ENCODE measurements around the gene CGA.

DNA sequence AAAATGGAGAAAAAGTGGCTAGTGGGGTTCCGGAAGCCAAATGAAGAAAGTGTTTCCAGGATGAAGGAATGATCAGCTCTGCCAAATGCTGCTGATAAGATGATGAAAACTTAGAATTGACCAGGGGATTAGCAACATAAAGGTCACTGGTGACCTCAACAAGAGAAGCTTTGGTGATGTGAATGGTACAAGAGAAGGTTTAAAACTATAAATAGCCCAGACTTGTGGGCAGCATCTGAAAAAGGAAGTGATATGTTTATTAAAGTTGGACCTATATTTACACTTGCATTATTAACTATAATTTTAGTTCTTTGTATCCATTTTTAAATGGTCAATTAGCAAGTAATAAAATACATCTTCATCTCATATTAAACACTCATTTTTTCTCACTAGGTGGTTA is 45.1 kb downstream of the CGA start:
- TF ChIP-seq MAFK (IDR thresholded peaks at IDR 0.05; ENCODE audit: partially characterized antibody), result no peak
- TF ChIP-seq, protein P1, sequence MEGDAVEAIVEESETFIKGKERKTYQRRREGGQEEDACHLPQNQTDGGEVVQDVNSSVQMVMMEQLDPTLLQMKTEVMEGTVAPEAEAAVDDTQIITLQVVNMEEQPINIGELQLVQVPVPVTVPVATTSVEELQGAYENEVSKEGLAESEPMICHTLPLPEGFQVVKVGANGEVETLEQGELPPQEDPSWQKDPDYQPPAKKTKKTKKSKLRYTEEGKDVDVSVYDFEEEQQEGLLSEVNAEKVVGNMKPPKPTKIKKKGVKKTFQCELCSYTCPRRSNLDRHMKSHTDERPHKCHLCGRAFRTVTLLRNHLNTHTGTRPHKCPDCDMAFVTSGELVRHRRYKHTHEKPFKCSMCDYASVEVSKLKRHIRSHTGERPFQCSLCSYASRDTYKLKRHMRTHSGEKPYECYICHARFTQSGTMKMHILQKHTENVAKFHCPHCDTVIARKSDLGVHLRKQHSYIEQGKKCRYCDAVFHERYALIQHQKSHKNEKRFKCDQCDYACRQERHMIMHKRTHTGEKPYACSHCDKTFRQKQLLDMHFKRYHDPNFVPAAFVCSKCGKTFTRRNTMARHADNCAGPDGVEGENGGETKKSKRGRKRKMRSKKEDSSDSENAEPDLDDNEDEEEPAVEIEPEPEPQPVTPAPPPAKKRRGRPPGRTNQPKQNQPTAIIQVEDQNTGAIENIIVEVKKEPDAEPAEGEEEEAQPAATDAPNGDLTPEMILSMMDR (IDR thresholded peaks at IDR 0.05), result no peak
- no peak for TF ChIP-seq BHLHE40 (IDR thresholded peaks at IDR 0.05; ENCODE audit: low read depth, low read length)
- TF ChIP-seq RAD21 (conservative IDR thresholded peaks at IDR 0.05 in 1 of 2, IDR thresholded peaks at IDR 0.05 in 1 of 2), result no peak
- no peak for TF ChIP-seq CHD2 (IDR thresholded peaks at IDR 0.05; ENCODE audit: low read length, partially characterized antibody)
- no peak for TF ChIP-seq RFX5 (IDR thresholded peaks at IDR 0.05)
- TF ChIP-seq, protein P2, sequence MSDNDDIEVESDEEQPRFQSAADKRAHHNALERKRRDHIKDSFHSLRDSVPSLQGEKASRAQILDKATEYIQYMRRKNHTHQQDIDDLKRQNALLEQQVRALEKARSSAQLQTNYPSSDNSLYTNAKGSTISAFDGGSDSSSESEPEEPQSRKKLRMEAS (IDR thresholded peaks at IDR 0.05), result no peak
- TF ChIP-seq EP300 (IDR thresholded peaks at IDR 0.05), result no peak
- no peak for TF ChIP-seq EHMT2 (IDR thresholded peaks at IDR 0.05; ENCODE audit: low read depth)
- TF ChIP-seq KDM5A (IDR thresholded peaks at IDR 0.05), result no peak

Data from A549 (cell line).